ENCODE results near the gene CERS1. TPM values are rescaled to one million over a fixed set of nuclear protein-coding genes. Genes with fewer than 3 reads are reported as not detected.
A peak's percentile ranks its signal among the peaks of the same experiment; 100 is the strongest.

Gene CERS1
- total and polyA plus RNA-seq, 3 experiments from 2014 or later = not detected

DNA sequence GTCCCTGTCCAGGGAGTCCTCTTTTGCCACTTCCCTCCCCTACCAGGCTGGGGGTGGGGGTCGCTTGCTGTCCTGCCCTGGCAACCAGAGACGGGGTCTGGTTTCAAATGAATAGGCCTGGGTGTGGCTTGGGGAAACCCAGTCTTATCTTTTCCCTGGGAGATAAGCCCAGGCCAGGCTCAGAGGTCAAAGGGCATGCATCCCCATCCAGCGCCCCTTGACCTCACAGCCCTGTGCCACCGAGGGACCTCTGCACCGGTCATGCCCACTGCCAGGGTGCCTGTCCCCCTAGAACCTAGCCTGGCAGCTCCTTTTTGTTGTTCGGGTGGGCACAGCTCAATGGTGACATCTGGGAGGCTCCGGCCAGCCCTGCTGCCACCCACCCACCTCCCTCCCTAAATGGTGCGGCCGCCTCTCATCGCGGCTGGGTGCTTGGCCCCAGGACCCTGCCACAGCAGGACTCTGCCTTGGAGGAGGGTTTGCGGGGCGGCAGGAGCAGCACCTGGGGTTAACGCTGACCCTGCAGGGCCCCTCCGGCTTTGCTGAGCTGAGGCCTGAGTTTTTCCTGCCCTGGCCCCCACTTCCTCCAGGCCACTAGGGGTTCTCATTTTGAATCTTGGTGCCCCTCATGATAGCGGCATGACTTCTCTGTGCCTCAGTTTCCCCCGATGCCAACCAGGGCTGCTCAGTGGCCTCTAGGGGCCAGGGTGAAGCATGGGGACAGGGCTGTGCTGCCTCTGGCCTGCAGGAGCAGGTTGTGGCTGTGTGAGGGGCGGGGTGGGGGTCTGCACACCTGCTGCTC is 2.9 kb upstream of the CERS1 start:
- Mint-ChIP-seq H3K36me3 (peaks cover 0 to 39% (median 1%) of the 10 kb centered on the region in 3 donors), H3K27ac (no peak overlapping the region), H3K27me3 (peaks cover 10 to 16% of the 10 kb centered on the region in 2 donors), H3K4me1 (peaks cover 7 to 15% (median 15%) of the 10 kb centered on the region in 3 donors), H3K9me3 (no peaks in the 10 kb centered on the region), H3K4me3 (no peak overlapping the region)
- H3K4me1 ChIP-seq (ENCODE audit: insufficient read depth, low read length) = no peaks in the 10 kb centered on the region
- no peak overlapping the region for H3K4me3 ChIP-seq (ENCODE audit: low read length)
- DNase-seq = no peak
- no peak overlapping the region for H3K27ac ChIP-seq (ENCODE audit: low read depth, low read length)
- no peaks in the 10 kb centered on the region for H3K9me3 ChIP-seq (ENCODE audit: low read length)
- POLR2A ChIA-PET = no interaction called here
- no peaks in the 10 kb centered on the region for H3K36me3 ChIP-seq (ENCODE audit: insufficient read depth, low read length)
- CTCF ChIA-PET = no interaction called here
- H3K27me3 ChIP-seq (ENCODE audit: insufficient read depth, low read length, poor library complexity, severe bottlenecking) = peaks cover 8% of the 10 kb centered on the region

DNA sequence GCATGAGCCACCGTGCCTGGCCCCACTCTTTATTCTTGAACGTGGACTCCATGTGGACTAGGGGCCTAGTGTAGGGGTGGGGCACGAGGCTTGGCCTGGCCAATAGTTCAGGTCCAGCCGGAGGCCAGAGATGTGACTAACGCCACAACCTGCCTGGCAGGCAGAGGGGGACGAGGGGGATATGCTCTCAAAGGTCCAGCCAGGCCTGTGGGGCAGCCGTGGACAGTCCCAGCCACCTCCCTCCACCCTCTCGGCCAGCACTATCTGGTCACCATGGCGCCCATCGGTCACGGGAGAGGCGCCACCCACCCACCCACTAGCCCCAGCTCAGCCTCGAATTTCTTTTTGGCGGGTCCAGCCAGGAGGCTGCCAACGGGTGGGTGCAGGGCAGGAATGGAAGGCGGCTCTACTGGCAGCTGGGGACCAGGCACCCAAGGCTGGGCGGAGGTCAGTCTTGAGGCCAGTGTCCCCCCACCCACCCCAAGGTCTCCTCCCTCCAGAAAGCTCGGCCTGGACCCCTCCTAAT is 2.2 kb upstream of the CERS1 start:
- H3K36me3 Mint-ChIP-seq = peaks cover 0 to 32% (median 1%) of the 10 kb centered on the region in 3 donors
- no peak overlapping the region for H3K27ac Mint-ChIP-seq
- no peaks in the 10 kb centered on the region for H3K9me3 Mint-ChIP-seq
- peaks cover 7 to 15% (median 15%) of the 10 kb centered on the region in 3 donors for H3K4me1 Mint-ChIP-seq
- Histone ChIP-seq H3K27ac (ENCODE audit: low read depth, low read length) (no peak overlapping the region), H3K4me1 (ENCODE audit: insufficient read depth, low read length) (no peaks in the 10 kb centered on the region), H3K4me3 (ENCODE audit: low read length) (no peak overlapping the region), H3K27me3 (ENCODE audit: insufficient read depth, low read length, poor library complexity, severe bottlenecking) (peaks cover 8% of the 10 kb centered on the region), H3K9me3 (ENCODE audit: low read length) (no peaks in the 10 kb centered on the region), H3K36me3 (ENCODE audit: insufficient read depth, low read length) (no peaks in the 10 kb centered on the region)
- H3K4me3 Mint-ChIP-seq = no peak overlapping the region
- ChIA-PET CTCF (no interaction called here), POLR2A (no interaction called here)
- H3K27me3 Mint-ChIP-seq = peaks cover 14 to 18% of the 10 kb centered on the region in 2 donors
- DNase-seq = no peak

DNA sequence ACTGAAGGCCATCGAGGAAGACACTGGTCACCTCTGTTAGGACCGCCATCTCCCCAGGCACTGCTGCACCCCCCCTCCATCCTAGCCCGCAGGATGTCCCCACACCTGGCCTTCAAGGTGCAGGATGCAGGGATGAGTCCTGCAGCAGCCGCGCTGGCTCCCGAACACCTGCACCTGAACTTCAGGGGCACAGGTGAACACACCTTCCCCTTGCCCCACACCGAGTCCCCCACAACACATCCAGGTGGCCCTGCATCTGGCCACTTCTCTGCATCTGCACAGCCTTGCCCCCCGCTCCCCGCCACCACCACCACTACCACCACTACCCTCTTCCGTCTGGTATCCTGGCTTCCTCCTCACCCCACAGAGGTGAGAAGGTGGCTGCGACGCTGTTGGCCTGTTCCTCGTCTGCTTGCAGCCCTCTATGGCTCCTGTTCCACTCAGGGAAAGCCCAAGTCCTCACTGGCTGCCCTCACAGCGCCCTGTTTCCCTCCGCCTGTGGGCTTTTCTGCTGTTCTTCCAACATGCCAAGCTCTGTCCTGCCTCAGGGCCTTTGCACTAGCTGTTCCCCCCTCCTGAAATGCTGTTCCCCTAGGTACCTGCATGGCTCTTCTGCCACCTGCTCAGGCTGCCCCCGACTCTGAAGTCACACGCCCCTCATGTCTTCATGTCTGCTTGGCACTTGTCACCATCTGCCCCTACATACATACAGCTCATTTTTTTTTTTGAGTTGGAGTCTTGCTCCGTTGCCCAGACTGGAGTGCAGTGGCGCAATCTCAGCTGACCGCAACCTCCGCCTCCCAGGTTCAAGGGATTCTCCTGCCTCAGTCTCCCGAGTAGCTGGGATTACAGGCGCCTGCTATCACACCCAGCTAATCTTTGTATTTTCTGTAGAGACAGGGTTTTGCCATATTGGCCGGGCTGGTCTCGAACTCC is 1.4 kb upstream of the CERS1 start:
- POLR2A ChIA-PET = no interaction called here
- peak overlapping the region in 1 of 8 donors; percentile 82 for H3K27ac Mint-ChIP-seq
- H3K27me3 Mint-ChIP-seq = peaks cover 15 to 18% of the 10 kb centered on the region in 2 donors
- H3K4me3 ChIP-seq (ENCODE audit: low read length) = no peak overlapping the region
- H3K27me3 ChIP-seq (ENCODE audit: insufficient read depth, low read length, poor library complexity, severe bottlenecking) = peaks cover 8% of the 10 kb centered on the region
- peaks cover 7 to 15% (median 15%) of the 10 kb centered on the region in 3 donors for H3K4me1 Mint-ChIP-seq
- H3K4me1 ChIP-seq (ENCODE audit: insufficient read depth, low read length) = no peaks in the 10 kb centered on the region
- CTCF ChIA-PET = no interaction called here
- no peaks in the 10 kb centered on the region for H3K9me3 Mint-ChIP-seq
- peak overlapping the region; percentile 4 to 86 (median 64) for H3K4me3 Mint-ChIP-seq
- no peaks in the 10 kb centered on the region for H3K9me3 ChIP-seq (ENCODE audit: low read length)
- H3K27ac ChIP-seq (ENCODE audit: low read depth, low read length) = no peak overlapping the region
- peaks cover 0 to 30% (median 1%) of the 10 kb centered on the region in 3 donors for H3K36me3 Mint-ChIP-seq
- DNase-seq = no peak
- H3K36me3 ChIP-seq (ENCODE audit: insufficient read depth, low read length) = no peaks in the 10 kb centered on the region

DNA sequence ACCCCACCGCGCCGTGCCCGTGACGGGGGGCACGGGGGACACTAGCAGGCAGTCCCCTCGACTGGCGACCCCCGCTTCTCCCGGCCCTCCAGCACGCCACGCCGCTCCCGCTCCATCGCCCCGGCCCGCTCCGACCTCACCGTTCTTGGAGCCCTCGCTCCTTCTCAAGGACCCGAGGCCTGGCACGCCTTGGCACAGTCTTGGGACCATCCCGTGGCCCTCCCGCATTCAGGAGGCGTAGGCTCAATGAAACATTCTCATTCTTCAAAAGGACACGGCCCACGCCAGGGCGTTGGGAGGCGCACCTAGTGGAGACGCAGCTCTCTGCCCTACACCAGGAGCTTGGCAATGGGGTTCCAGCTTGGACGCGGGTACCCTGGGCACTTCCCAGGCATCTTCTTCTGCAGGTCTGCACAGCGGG is 473 bp upstream of the CERS1 start:
- H3K36me3 Mint-ChIP-seq = peaks cover 0 to 26% (median 0%) of the 10 kb centered on the region in 3 donors
- H3K4me1 ChIP-seq (ENCODE audit: insufficient read depth, low read length) = no peaks in the 10 kb centered on the region
- H3K27me3 Mint-ChIP-seq = peaks cover 15 to 18% of the 10 kb centered on the region in 2 donors
- H3K4me3 Mint-ChIP-seq = peak overlapping the region in 6 of 7 donors; percentile 53 to 85 (median 66)
- no peaks in the 10 kb centered on the region for H3K9me3 ChIP-seq (ENCODE audit: low read length)
- CTCF ChIA-PET = no interaction called here
- no peaks in the 10 kb centered on the region for H3K9me3 Mint-ChIP-seq
- no peaks in the 10 kb centered on the region for H3K36me3 ChIP-seq (ENCODE audit: insufficient read depth, low read length)
- H3K27ac ChIP-seq (ENCODE audit: low read depth, low read length) = no peak overlapping the region
- no peak for DNase-seq
- H3K4me1 Mint-ChIP-seq = peaks cover 7 to 15% (median 15%) of the 10 kb centered on the region in 3 donors
- POLR2A ChIA-PET = no interaction called here
- peaks cover 8% of the 10 kb centered on the region for H3K27me3 ChIP-seq (ENCODE audit: insufficient read depth, low read length, poor library complexity, severe bottlenecking)
- H3K27ac Mint-ChIP-seq = no peak overlapping the region
- H3K4me3 ChIP-seq (ENCODE audit: low read length) = no peak overlapping the region

DNA sequence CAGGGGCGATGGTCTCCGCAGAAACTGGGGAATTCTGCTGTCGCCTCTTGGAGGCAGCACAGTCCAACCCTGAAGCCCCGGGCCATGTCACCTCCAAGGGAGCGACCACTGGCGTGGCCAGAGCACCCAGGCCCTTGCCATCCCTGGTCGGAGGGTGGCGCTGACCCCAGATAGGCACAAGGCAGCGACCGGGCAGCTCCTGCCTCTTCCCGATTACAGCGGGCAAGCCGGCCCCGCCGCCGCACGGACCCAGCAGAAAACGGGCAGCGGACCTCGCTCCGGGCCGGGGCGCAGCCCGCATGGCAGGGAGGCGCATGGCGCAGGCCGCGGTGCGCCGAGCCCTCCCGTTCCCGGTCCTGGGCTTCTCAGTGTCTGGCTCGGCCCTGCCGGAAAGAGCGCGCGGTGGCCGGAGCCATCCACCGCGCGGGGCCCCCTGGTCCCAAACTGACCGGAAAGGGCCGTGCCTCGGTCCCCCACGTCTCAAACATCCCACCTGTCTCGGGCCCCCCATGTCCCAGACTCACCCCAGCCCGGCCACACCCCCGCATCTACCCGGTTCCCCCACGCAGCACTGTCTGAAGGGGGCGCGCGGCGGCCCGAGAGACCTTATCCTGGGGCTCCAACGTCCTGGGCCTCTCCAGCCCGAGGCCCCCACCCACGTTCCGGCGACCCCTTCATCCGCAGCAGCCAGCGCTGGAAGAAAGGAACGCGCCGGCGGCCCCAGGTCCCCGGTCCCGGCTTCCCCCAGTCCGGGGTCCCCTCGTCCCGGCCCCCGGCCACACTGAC is 727 bp downstream of the CERS1 start:
- Histone ChIP-seq H3K4me3 (ENCODE audit: low read length) (no peak overlapping the region), H3K27ac (ENCODE audit: low read depth, low read length) (no peak overlapping the region), H3K9me3 (ENCODE audit: low read length) (no peaks in the 10 kb centered on the region), H3K27me3 (ENCODE audit: insufficient read depth, low read length, poor library complexity, severe bottlenecking) (peaks cover 8% of the 10 kb centered on the region), H3K4me1 (ENCODE audit: insufficient read depth, low read length) (no peaks in the 10 kb centered on the region), H3K36me3 (ENCODE audit: insufficient read depth, low read length) (no peaks in the 10 kb centered on the region)
- Mint-ChIP-seq H3K36me3 (peaks cover 0 to 14% (median 0%) of the 10 kb centered on the region in 3 donors), H3K4me3 (peak overlapping the region in 2 of 7 donors; percentile 51 to 52), H3K27me3 (peaks cover 15 to 19% of the 10 kb centered on the region in 2 donors), H3K4me1 (peaks cover 7 to 15% (median 15%) of the 10 kb centered on the region in 3 donors), H3K27ac (no peak overlapping the region), H3K9me3 (no peaks in the 10 kb centered on the region)
- CTCF ChIA-PET = no interaction called here
- POLR2A ChIA-PET = no interaction called here
- no peak for DNase-seq

DNA sequence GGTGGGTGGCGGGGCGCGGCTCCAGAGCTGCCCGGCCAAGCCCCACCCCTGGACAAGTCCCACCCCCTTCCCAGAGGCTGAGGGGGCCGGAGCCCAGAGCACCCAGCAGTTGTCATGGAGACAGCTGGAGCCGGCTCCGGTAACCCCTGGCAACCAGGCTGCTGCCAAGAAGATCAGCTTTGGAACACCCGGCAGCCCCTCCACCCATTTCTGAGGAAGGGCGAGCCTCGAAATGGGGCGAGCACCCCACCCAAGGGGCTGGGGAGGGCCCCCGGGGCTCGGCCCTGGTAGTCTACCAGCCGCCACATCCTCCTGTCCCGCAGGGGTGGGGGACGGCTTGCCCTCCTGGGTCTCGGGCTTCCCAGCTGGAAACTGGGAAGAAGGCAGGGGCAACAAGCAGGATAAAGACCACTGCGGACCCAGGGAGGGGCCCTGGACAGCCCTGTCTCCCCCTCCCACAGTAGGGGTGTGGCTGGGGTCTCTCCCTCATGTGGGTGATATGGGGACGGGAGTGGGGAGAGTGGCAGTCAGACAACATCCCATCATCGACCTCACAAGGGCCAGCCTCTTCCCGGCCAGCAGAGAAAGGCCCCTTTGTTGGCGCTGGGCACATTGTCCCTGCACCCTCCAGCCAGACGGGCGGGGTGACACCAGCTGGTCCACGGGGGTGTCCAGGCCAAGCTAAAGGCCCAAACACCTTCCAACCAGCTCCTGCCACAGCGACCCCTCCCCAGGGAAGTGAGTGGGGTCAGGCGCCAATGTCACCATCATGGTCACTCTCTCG is 1.5 kb downstream of the CERS1 start:
- Mint-ChIP-seq H3K4me3 (peak overlapping the region in 1 of 7 donors; percentile 51), H3K4me1 (peaks cover 7 to 15% (median 15%) of the 10 kb centered on the region in 3 donors), H3K27me3 (peaks cover 15 to 20% of the 10 kb centered on the region in 2 donors), H3K9me3 (no peaks in the 10 kb centered on the region), H3K36me3 (peaks cover 0 to 6% (median 0%) of the 10 kb centered on the region in 3 donors), H3K27ac (no peak overlapping the region)
- ChIA-PET CTCF (interaction anchor here (1.1 kb wide), 1 partner anchor 34 kb away, joined by 3 read pairs; no protein-coding TSS in a partner anchor), POLR2A (no interaction called here)
- H3K4me3 ChIP-seq (ENCODE audit: low read length) = no peak overlapping the region
- no peaks in the 10 kb centered on the region for H3K9me3 ChIP-seq (ENCODE audit: low read length)
- DNase-seq = no peak
- H3K4me1 ChIP-seq (ENCODE audit: insufficient read depth, low read length) = no peaks in the 10 kb centered on the region
- H3K36me3 ChIP-seq (ENCODE audit: insufficient read depth, low read length) = no peaks in the 10 kb centered on the region
- H3K27me3 ChIP-seq (ENCODE audit: insufficient read depth, low read length, poor library complexity, severe bottlenecking) = peaks cover 8% of the 10 kb centered on the region
- H3K27ac ChIP-seq (ENCODE audit: low read depth, low read length) = no peak overlapping the region

Measured in CD8-positive, alpha-beta memory T cell (primary cell).